Adrenal gland (tissue), 12 donors: ENCODE data around the gene RGPD3. TPM values are rescaled to one million over a fixed set of nuclear protein-coding genes. Genes with fewer than 3 reads are reported as not detected.

Source experiments
- DNase-seq, 7 donors: peaks; one replicate each; pipeline ENCODE4 v3.0.0-alpha.2; 2019 to 2020
- H3K27ac ChIP-seq, 5 donors: fragments of 200-600 bp; sonication (generic) in 4 of 5; 1 replicate in 3 of 5; 2 replicates in 2 of 5; pipeline versions ENCODE4 v1.5.1 to v1.8.0; 2016 to 2020; ENCODE audit warnings: mild to moderate bottlenecking in 1 of 5
- H3K27me3 ChIP-seq: fragments of 200-600 bp; 2 replicates; pipeline ENCODE4 v1.8.0; 2021
- H3K36me3 ChIP-seq, 2 donors: fragments of 200-600 bp; replicated peaks in 1 of 2; 1 replicate in 1 of 2; 2 replicates in 1 of 2; pipeline versions ENCODE4 v1.5.1 to v1.8.0; 2018 to 2022
- H3K4me1 ChIP-seq, 2 donors: fragments of 200-600 bp; replicated peaks in 1 of 2; 1 replicate in 1 of 2; 2 replicates in 1 of 2; pipeline versions ENCODE4 v1.5.1 to v1.8.0; 2018 to 2021
- H3K4me3 ChIP-seq, 4 donors: fragments of 200-600 bp; sonication (generic) in 3 of 4; one replicate each; pipeline ENCODE4 v1.5.1; 2016 to 2018
- H3K9me3 ChIP-seq, 3 donors: fragments of 200-600 bp; sonication (generic) in 1 of 3; replicated peaks in 1 of 3; 1 replicate in 2 of 3; 2 replicates in 1 of 3; pipeline versions ENCODE4 v1.5.1 to v1.8.0; 2016 to 2021
- CTCF ChIP-seq, 6 experiments: fragments of 450-650 bp in 4 of 6; fragments of 200-600 bp in 2 of 6; sonication (generic) in 1 of 6; IDR thresholded peaks; 1 replicate in 5 of 6; 2 replicates in 1 of 6; pipeline versions ENCODE4 v1.5.1 to v1.8.0; 2016 to 2021; ENCODE audit warnings: antibody characterized with exemption in 6 of 6, mild to moderate bottlenecking in 2 of 6, moderate library complexity in 1 of 6
- POLR2A ChIP-seq, 2 donors: fragments of 450-650 bp; IDR thresholded peaks; one replicate each; pipeline ENCODE4 v1.6.1; 2017; ENCODE audit warnings: antibody characterized with exemption in 2 of 2, mild to moderate bottlenecking in 2 of 2, moderate library complexity in 1 of 2
- WGBS, 4 donors: extraction: QIAGEN DNeasy Blood & Tissue Kit in 2 of 4; methylation state at CpG; one replicate each; pipeline versions ENCODE4 v1.1.5 to v1.1.7; 2013 to 2017; 5-methylcytosine and 5-hydroxymethylcytosine counted together
- intact Hi-C, 2 donors: fragments of 100-400 bp; cut with DNase I; formaldehyde crosslinking; loops; one replicate each; pipeline versions ENCODE4 v1.14.1 to v1.15.0; 2022 to 2023
- polyA plus RNA-seq, 3 donors: library from polyadenylated mRNA; stranded (reverse); fragments of 200-250 nt in 2 of 3; fragments of 350-450 nt in 1 of 3; fragmentation: Illumina TruSeq in 1 of 3; extraction: RNeasy Lipid Tissue Mini Kit (QIAGEN cat#74804) in 1 of 3; gene quantifications; one replicate each; pipeline ENCODE4 v1.2.3, GENCODE V29; 2013 to 2014
- total RNA-seq, 9 donors: library from RNA; depleted of rRNA in 4 of 9; stranded (reverse); fragments of >200 nt in 4 of 9; fragments of 120-200 nt in 1 of 9; fragmentation: NEBNext Ultra II Directional in 1 of 9; extraction: Animal tissue kit (Norgen Biotek cat#: 25700) in 1 of 9; gene quantifications; one replicate each; pipeline versions ENCODE4 v1.1.0 to v1.2.4, GENCODE V29; 2013 to 2023
- donor health status: healthy with polysubstance abuse.
- donor health status: Bipolar disorder and iron deficiency.
- donor health status: DM: yes; HTN: yes; CAD: no.
- donor health status: DM: no; HTN: no; CAD: no.
- donor health status: DM: no; HTN: no; CAD: no.
- donor health status: DM: yes; HTN: yes; CAD: no.

The RGPD3 gene
- total and polyA plus RNA-seq, 12 donors = 0.06 to 0.35 (median 0.13) TPM; not detected in 1

- WGBS, 4 donors = 91 to 96% (median 95%) methylated on average over 12 of the region's 12 CpGs
- no peak for TF ChIP-seq POLR2A (IDR thresholded peaks at IDR 0.05)
- no peak for TF ChIP-seq CTCF (IDR thresholded peaks at IDR 0.05)
- Histone ChIP-seq H3K36me3 (no peaks in the 10 kb centered on the region), H3K27me3 (no peaks in the 10 kb centered on the region), H3K27ac (no peak overlapping the region), H3K4me1 (peaks cover 0 to 4% of the 10 kb centered on the region in 2 donors), H3K9me3 (no peaks in the 10 kb centered on the region), H3K4me3 (no peak overlapping the region)
- intact Hi-C loops = no loop called here
- DNase-seq = no peak
Measured at GRCh38 chr2:106344302-106344701, 123.9 kb downstream of the RGPD3 start.

- WGBS, 4 donors = 90 to 95% (median 94%) methylated on average over 13 to 16 of the region's 16 CpGs
- Histone ChIP-seq H3K4me3 (no peak overlapping the region), H3K4me1 (peaks cover 0 to 7% of the 10 kb centered on the region in 2 donors), H3K27ac (no peak overlapping the region), H3K36me3 (no peaks in the 10 kb centered on the region), H3K9me3 (no peaks in the 10 kb centered on the region), H3K27me3 (no peaks in the 10 kb centered on the region)
- intact Hi-C loops = no loop called here
- DNase-seq = no peak
- TF ChIP-seq POLR2A (IDR thresholded peaks at IDR 0.05) (no peak), CTCF (IDR thresholded peaks at IDR 0.05) (no peak)
Measured at GRCh38 chr2:106343274-106343673, 124.9 kb downstream of the RGPD3 start.

GRCh38 chr2:106342831-106343251 lies 125.4 kb downstream of the RGPD3 start:
- Histone ChIP-seq H3K27me3 (no peaks in the 10 kb centered on the region), H3K4me3 (no peak overlapping the region), H3K4me1 (peaks cover 0 to 7% of the 10 kb centered on the region in 2 donors), H3K36me3 (no peaks in the 10 kb centered on the region), H3K9me3 (no peaks in the 10 kb centered on the region), H3K27ac (no peak overlapping the region)
- DNase-seq = no peak
- intact Hi-C loops = no loop called here
- TF ChIP-seq CTCF (IDR thresholded peaks at IDR 0.05) (no peak), POLR2A (IDR thresholded peaks at IDR 0.05) (no peak)
- WGBS, 4 donors = 91 to 94% (median 92%) methylated on average over 21 to 25 of the region's 25 CpGs

- no peaks in the 10 kb centered on the region for H3K27me3 ChIP-seq
- no peak for DNase-seq
- H3K36me3 ChIP-seq = no peaks in the 10 kb centered on the region
- no peak overlapping the region for H3K4me3 ChIP-seq
- WGBS, 4 donors = 83 to 92% (median 90%) methylated on average over 5 of the region's 5 CpGs
- H3K9me3 ChIP-seq = no peaks in the 10 kb centered on the region
- H3K27ac ChIP-seq = no peak overlapping the region
- TF ChIP-seq CTCF (IDR thresholded peaks at IDR 0.05) (no peak), POLR2A (IDR thresholded peaks at IDR 0.05) (no peak)
- intact Hi-C loops = no loop called here
- peaks cover 0 to 7% of the 10 kb centered on the region in 2 donors for H3K4me1 ChIP-seq
Measured at GRCh38 chr2:106341666-106342065, 126.5 kb downstream of the RGPD3 start.

Other genes with a start within 250 kb of the RGPD3 start
- not detected for gene CD8B2, start 19.0 kb upstream of the RGPD3 start, total RNA-seq
- gene CD8B2, start 19.0 kb upstream of the RGPD3 start, polyA plus RNA-seq = not detected